SK-N-SH (cell line): ENCODE data around the gene GGACT. TPM values are rescaled to one million over a fixed set of nuclear protein-coding genes. Genes with fewer than 3 reads are reported as not detected.

Source experiments
- CTCF ChIA-PET: fragments of 300-600, 350-600 bp; formaldehyde crosslinking; extraction: SDS; loops from one replicate; lab custom pipeline; 2021; lab: Yijun Ruan, JAX
- POLR2A ChIA-PET: fragments of 350-600 bp; sonication (Branson Sonifier 250); formaldehyde crosslinking; extraction: SDS; loops from one replicate; lab custom pipeline; 2020; ENCODE audit warnings: antibody characterized with exemption, inconsistent platforms; lab: Yijun Ruan, JAX
- DNase-seq: peaks from one replicate; pipeline ENCODE4 v3.0.0; 2012
- H2AFZ ChIP-seq: fragments of 200-600 bp; sonication (generic); 2 replicates; pipeline ENCODE4 v1.8.1; 2016; ENCODE audit warnings: antibody characterized with exemption, mild to moderate bottlenecking, low read depth
- H3F3A ChIP-seq: fragments of 200-600 bp; sonication (generic); replicated peaks from 2 replicates; pipeline ENCODE3; 2016; ENCODE audit warnings: antibody characterized with exemption, mild to moderate bottlenecking; ENCODE audit not compliant: insufficient read depth
- H3K27ac ChIP-seq, 2 experiments: fragments of 200-500 bp in 1 of 2; fragments of 200-600 bp in 1 of 2; sonication (Bioruptor generic) in 1 of 2; sonication (generic), shearing (Covaris generic) in 1 of 2; 2 replicates each; pipeline versions ENCODE4 v1.5.1 to v1.6.1; 2014 to 2016; ENCODE audit warnings: low read depth in 2 of 2, inconsistent platforms in 1 of 2, low read length in 1 of 2, mild to moderate bottlenecking in 1 of 2, mixed read lengths in 1 of 2
- H3K27me3 ChIP-seq: fragments of 200-600 bp; sonication (generic), shearing (Covaris generic); 2 replicates; pipeline ENCODE4 v1.6.1; 2016; ENCODE audit warnings: mixed run types; ENCODE audit not compliant: insufficient read depth
- H3K36me3 ChIP-seq, 2 experiments: fragments of 200-500 bp in 1 of 2; fragments of 200-600 bp in 1 of 2; sonication (Bioruptor generic) in 1 of 2; sonication (generic) in 1 of 2; replicated peaks in 1 of 2; 2 replicates each; pipeline versions ENCODE3 to v1.5.1; 2014 to 2016; ENCODE audit warnings: low read length in 1 of 2, mild to moderate bottlenecking in 1 of 2; ENCODE audit not compliant: insufficient read depth in 2 of 2, control insufficient read depth in 1 of 2
- H3K4me1 ChIP-seq, 2 experiments: fragments of 200-500 bp in 1 of 2; fragments of 200-600 bp in 1 of 2; sonication (Bioruptor generic) in 1 of 2; sonication (generic), shearing (Covaris generic) in 1 of 2; 2 replicates each; pipeline versions ENCODE4 v1.5.1 to v1.6.1; 2014 to 2016; ENCODE audit warnings: low read depth in 1 of 2, low read length in 1 of 2, mixed run types in 1 of 2; ENCODE audit not compliant: insufficient read depth in 2 of 2, control insufficient read depth in 1 of 2
- H3K4me2 ChIP-seq: fragments of 200-600 bp; sonication (generic), shearing (Covaris generic); 2 replicates; pipeline ENCODE4 v1.6.1; 2017; ENCODE audit warnings: mixed run types
- H3K4me3 ChIP-seq, 2 experiments: fragments of 200-500 bp in 1 of 2; fragments of 200-600 bp in 1 of 2; sonication (Bioruptor generic) in 1 of 2; sonication (generic), shearing (Covaris generic) in 1 of 2; 2 replicates each; pipeline versions ENCODE4 v1.5.1 to v1.8.1; 2014 to 2016; ENCODE audit warnings: low read depth in 2 of 2, inconsistent platforms in 1 of 2, low read length in 1 of 2, mild to moderate bottlenecking in 1 of 2, mixed read lengths in 1 of 2, moderate library complexity in 1 of 2
- H3K79me2 ChIP-seq: fragments of 200-600 bp; sonication (generic); 2 replicates; pipeline ENCODE4 v1.8.1; 2017; ENCODE audit warnings: mild to moderate bottlenecking; ENCODE audit not compliant: insufficient read depth
- H3K9ac ChIP-seq: fragments of 200-600 bp; sonication (generic); 2 replicates; pipeline ENCODE4 v1.6.1; 2017; ENCODE audit warnings: mixed run types
- H3K9me2 ChIP-seq: fragments of 200-600 bp; sonication (generic); 2 replicates; pipeline ENCODE4 v1.6.1; 2017; ENCODE audit warnings: mixed run types
- H3K9me3 ChIP-seq: fragments of 200-600 bp; sonication (generic); 2 replicates; pipeline ENCODE4 v1.6.1; 2017; ENCODE audit warnings: mixed run types, mild to moderate bottlenecking, moderate library complexity
- H4K20me1 ChIP-seq: fragments of 200-600 bp; sonication (generic); 2 replicates; pipeline ENCODE4 v1.6.1; 2017; ENCODE audit warnings: mild to moderate bottlenecking, mixed run types; ENCODE audit not compliant: insufficient read depth
- CHD2 ChIP-seq: fragments of 150-350 bp; IDR thresholded peaks from 2 replicates; pipeline ENCODE4 v1.6.1; 2018; ENCODE audit warnings: low read length; ENCODE audit not compliant: partially characterized antibody
- FOSL2 ChIP-seq: IDR thresholded peaks from 2 replicates; pipeline ENCODE4 v1.4.0; 2012; ENCODE audit warnings: low read depth, mild to moderate bottlenecking, moderate library complexity, borderline replicate concordance
- FOXM1 ChIP-seq: IDR thresholded peaks from 2 replicates; pipeline ENCODE4 v1.4.0; 2012; ENCODE audit warnings: low read depth, mild to moderate bottlenecking
- IRF3 ChIP-seq: fragments of 150-350 bp; IDR thresholded peaks from 2 replicates; pipeline ENCODE4 v1.6.1; 2016; ENCODE audit warnings: mild to moderate bottlenecking, low read depth, low read length
- MXI1 ChIP-seq: IDR thresholded peaks from 2 replicates; pipeline ENCODE4 v1.6.1; 2012; ENCODE audit warnings: mild to moderate bottlenecking, low read depth, low read length, improper control_type of control experiment
- NFIC ChIP-seq: IDR thresholded peaks from 2 replicates; pipeline ENCODE4 v1.4.0; 2012; ENCODE audit warnings: borderline replicate concordance
- POLR2AphosphoS5 ChIP-seq: IDR thresholded peaks from 2 replicates; pipeline ENCODE4 v1.6.1; 2012; ENCODE audit warnings: low read depth, low read length
- RCOR1 ChIP-seq: fragments of 150-350 bp; IDR thresholded peaks from 2 replicates; pipeline ENCODE4 v1.6.1; 2017; ENCODE audit warnings: antibody characterized with exemption, low read length
- REST ChIP-seq: IDR thresholded peaks from 2 replicates; pipeline ENCODE4 v1.6.1; 2012; ENCODE audit warnings: mild to moderate bottlenecking, low read depth, low read length, moderate library complexity
- SIN3A ChIP-seq: IDR thresholded peaks from 2 replicates; pipeline ENCODE4 v1.6.1; 2012; ENCODE audit warnings: low read depth, mild to moderate bottlenecking, low read length, moderate library complexity, borderline replicate concordance
- SMC3 ChIP-seq: IDR thresholded peaks from 2 replicates; pipeline ENCODE4 v1.6.1; 2012; ENCODE audit warnings: low read depth, low read length, improper control_type of control experiment
- TEAD4 ChIP-seq: IDR thresholded peaks from 2 replicates; pipeline ENCODE4 v1.4.0; 2012; ENCODE audit warnings: mild to moderate bottlenecking, borderline replicate concordance; ENCODE audit not compliant: insufficient read depth
- whole genome bisulfite sequencing: methylation state at CpG from one replicate; pipeline ENCODE4 v1.1.6; 2017; ENCODE audit warnings: low lambda C conversion rate; 5-methylcytosine and 5-hydroxymethylcytosine counted together
- polyA plus RNA-seq, 3 experiments: library from polyadenylated mRNA; depleted of rRNA; stranded (reverse); fragments of >200 nt; gene quantifications; 2 replicates each; pipeline ENCODE4 v1.2.3, GENCODE V29; 2012

GGACT gene
- polyA plus RNA-seq, 1 of the 3 experiments (the other 2 are of a cell fraction) = 7.1 TPM

- TF ChIP-seq SMC3 = 0 out of 2 replicates have a peak, but pooled peaks have one; percentile 8
- TF ChIP-seq FOSL2 = no peak
Measured at GRCh38 chr13:100542826-100543156, 45.8 kb downstream of the GGACT start (continued).

GRCh38 chr13:100541897-100542825 lies 46.4 kb downstream of the GGACT start:
- CTCF ChIA-PET = interaction anchor here (1.3 to 2.6 kb wide), 5 partner anchors 9 to 885 kb away, joined by 3 to 11 read pairs (median 6); no protein-coding TSS in a partner anchor
- DNase-seq = no peak

GRCh38 chr13:100540621-100541020 lies 48.0 kb downstream of the GGACT start:
- Histone ChIP-seq H3K4me2 (no peak overlapping the region), H3K9me3 (no peaks in the 10 kb centered on the region), H3K27me3 (no peaks in the 10 kb centered on the region), H3F3A (no peaks in the 10 kb centered on the region), H3K4me3 (no peak overlapping the region), H3K9me2 (no peaks in the 10 kb centered on the region), H3K9ac (no peak overlapping the region), H2AFZ (no peak overlapping the region), H3K79me2 (no peaks in the 10 kb centered on the region), H4K20me1 (no peaks in the 10 kb centered on the region), H3K27ac (no peak overlapping the region), H3K4me1 (peaks cover 0 to 6% of the 10 kb centered on the region in 2 experiments; a peak in 2 of 4 replicates), H3K36me3 (peaks cover 0 to 4% of the 10 kb centered on the region in 2 experiments)
- 77% methylated on average over 3 of the region's 3 CpGs for WGBS
- ChIA-PET POLR2A (no interaction called here), CTCF (no interaction called here)
- DNase-seq = no peak
- TF ChIP-seq CHD2 (no peak), MXI1 (no peak), NFIC (no peak), RCOR1 (no peak), SIN3A (no peak), TEAD4 (no peak), IRF3 (no peak), POLR2AphosphoS5 (no peak)

More at GRCh38 chr13:100541897-100542825, 46.4 kb downstream of the GGACT start:
- Histone ChIP-seq H3K9me2 (no peaks in the 10 kb centered on the region), H3K4me1 (peaks cover 0 to 11% of the 10 kb centered on the region in 2 experiments; a peak in 2 of 4 replicates), H3K9me3 (no peaks in the 10 kb centered on the region), H3K4me3 (no peak overlapping the region; a peak in 1 of 4 replicates), H3K4me2 (no peak overlapping the region), H3F3A (no peaks in the 10 kb centered on the region), H3K36me3 (peaks cover 0 to 4% of the 10 kb centered on the region in 2 experiments), H3K27me3 (no peaks in the 10 kb centered on the region), H4K20me1 (no peaks in the 10 kb centered on the region), H3K27ac (no peak overlapping the region), H2AFZ (no peak overlapping the region), H3K9ac (no peak overlapping the region), H3K79me2 (no peaks in the 10 kb centered on the region)
- TF ChIP-seq FOXM1 (no peak), REST (no peak)
- POLR2A ChIA-PET = no interaction called here
- 96% methylated on average over 16 of the region's 18 CpGs for WGBS
